Endodermal cell (in vitro differentiated cells): ENCODE measurements around the gene TTC28. TPM values are rescaled to one million over a fixed set of nuclear protein-coding genes. Genes with fewer than 3 reads are reported as not detected.

Source experiments
- DNase-seq: peaks from one replicate; pipeline ENCODE4 v3.0.0-alpha.2; 2017
- H3K27ac ChIP-seq: 2 replicates; pipeline ENCODE4 v1.5.1; 2013; ENCODE audit warnings: mild to moderate bottlenecking, low read depth, low read length, moderate library complexity
- H3K27me3 ChIP-seq: 2 replicates; pipeline ENCODE4 v1.6.1; 2013; ENCODE audit warnings: mild to moderate bottlenecking, low read length, moderate library complexity; ENCODE audit not compliant: insufficient read depth, control insufficient read depth, poor library complexity, severe bottlenecking
- H3K36me3 ChIP-seq: 2 replicates; pipeline ENCODE4 v1.7.0; 2013; ENCODE audit warnings: mild to moderate bottlenecking, low read length, moderate library complexity; ENCODE audit not compliant: control insufficient read depth, insufficient read depth
- H3K4me1 ChIP-seq: one replicate; pipeline ENCODE4 v1.7.0; 2013; ENCODE audit warnings: low read length; ENCODE audit not compliant: control insufficient read depth, insufficient read depth
- H3K4me3 ChIP-seq: 2 replicates; pipeline ENCODE4 v1.5.1; 2013; ENCODE audit warnings: mild to moderate bottlenecking, low read length, moderate library complexity
- H3K9ac ChIP-seq: 2 replicates; pipeline ENCODE4 v1.6.1; 2013; ENCODE audit warnings: mild to moderate bottlenecking, low read length, moderate library complexity; ENCODE audit not compliant: poor library complexity, severe bottlenecking; ENCODE audit errors: extremely low read depth
- H3K9me3 ChIP-seq: 2 replicates; pipeline ENCODE4 v1.6.1; 2013; ENCODE audit warnings: mild to moderate bottlenecking, low read length, moderate library complexity; ENCODE audit not compliant: control insufficient read depth
- H3K27ac Mint-ChIP-seq: 2 replicates; pipeline ENCODE4 v1.8.0; 2020; ENCODE audit warnings: mixed read lengths
- H3K27me3 Mint-ChIP-seq: 2 replicates; pipeline ENCODE4 v1.8.0; 2021; ENCODE audit warnings: mild to moderate bottlenecking, mixed read lengths; ENCODE audit not compliant: insufficient read depth
- H3K36me3 Mint-ChIP-seq: 2 replicates; pipeline ENCODE4 v1.8.0; 2020; ENCODE audit warnings: low read depth, mixed read lengths
- H3K4me1 Mint-ChIP-seq: 2 replicates; pipeline ENCODE4 v1.8.0; 2020; ENCODE audit warnings: mixed read lengths
- H3K4me3 Mint-ChIP-seq: 2 replicates; pipeline ENCODE4 v1.8.0; 2020; ENCODE audit warnings: mild to moderate bottlenecking, moderate library complexity, mixed read lengths
- H3K9me3 Mint-ChIP-seq: 2 replicates; pipeline ENCODE4 v1.8.0; 2020; ENCODE audit warnings: mild to moderate bottlenecking, mixed read lengths
- WGBS, 2 experiments: methylation state at CpG; one replicate each; pipeline versions ENCODE4 v1.1.5 to v1.1.7; 2013; ENCODE audit warnings: missing lambda C conversion rate in 2 of 2, mixed read lengths in 1 of 2; ENCODE audit not compliant: insufficient coverage in 1 of 2, insufficient read length in 1 of 2; 5-methylcytosine and 5-hydroxymethylcytosine counted together
- total RNA-seq, 2 donors: library from RNA; stranded (reverse); fragmentation: NEBNext Ultra II Directional in 1 of 2; extraction: Animal tissue kit (Norgen Biotek cat#: 25700) in 1 of 2; gene quantifications; 2 replicates in 1 of 2; 3 replicates in 1 of 2; pipeline ENCODE4 v1.2.1, GENCODE V29; 2021
- TF ChIP-seq, protein P1 (sequence below): fragments of 200-600 bp; sonication (generic); conservative IDR thresholded peaks from 2 replicates; pipeline ENCODE4 v1.5.0; 2021; ENCODE audit warnings: antibody characterized with exemption, mild to moderate bottlenecking

Gene TTC28
- total RNA-seq, 2 donors from 2014 or later = 28.6 to 34.0 TPM

DNA sequence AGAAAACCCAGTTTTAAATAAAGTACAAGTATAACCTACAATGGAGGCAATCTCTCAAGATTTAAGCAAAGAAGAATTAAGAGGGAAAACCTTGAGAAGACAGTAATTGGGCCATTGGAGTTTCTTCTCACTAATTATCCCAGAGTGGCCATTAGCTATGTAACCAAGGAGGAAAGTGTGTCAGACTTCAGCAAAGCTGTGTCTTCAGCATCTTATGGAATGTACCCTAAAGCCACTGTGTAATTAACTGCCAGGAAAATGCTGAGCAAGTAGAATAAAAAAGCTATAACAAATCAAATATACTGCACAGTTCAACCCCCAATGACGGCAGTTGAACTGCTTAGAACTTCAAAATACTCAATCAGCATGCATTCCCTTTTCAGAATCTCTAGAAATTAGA lies 261.6 kb downstream of the TTC28 start:
- Histone ChIP-seq H3K4me3 (no peak overlapping the region), H3K9ac (no peak overlapping the region), H3K36me3 (no peaks in the 10 kb centered on the region), H3K4me1 (no peaks in the 10 kb centered on the region), H3K27ac (no peak overlapping the region), H3K9me3 (no peaks in the 10 kb centered on the region), H3K27me3 (no peaks in the 10 kb centered on the region)
- no peaks in the 10 kb centered on the region for H3K9me3 Mint-ChIP-seq
- no peak overlapping the region for H3K27ac Mint-ChIP-seq
- H3K36me3 Mint-ChIP-seq = no peaks in the 10 kb centered on the region
- H3K4me3 Mint-ChIP-seq = no peak overlapping the region
- WGBS, 2 experiments = 86 to 100% methylated on average over 1 of the region's 1 CpG
- DNase-seq = no peak
- TF ChIP-seq, protein P1, sequence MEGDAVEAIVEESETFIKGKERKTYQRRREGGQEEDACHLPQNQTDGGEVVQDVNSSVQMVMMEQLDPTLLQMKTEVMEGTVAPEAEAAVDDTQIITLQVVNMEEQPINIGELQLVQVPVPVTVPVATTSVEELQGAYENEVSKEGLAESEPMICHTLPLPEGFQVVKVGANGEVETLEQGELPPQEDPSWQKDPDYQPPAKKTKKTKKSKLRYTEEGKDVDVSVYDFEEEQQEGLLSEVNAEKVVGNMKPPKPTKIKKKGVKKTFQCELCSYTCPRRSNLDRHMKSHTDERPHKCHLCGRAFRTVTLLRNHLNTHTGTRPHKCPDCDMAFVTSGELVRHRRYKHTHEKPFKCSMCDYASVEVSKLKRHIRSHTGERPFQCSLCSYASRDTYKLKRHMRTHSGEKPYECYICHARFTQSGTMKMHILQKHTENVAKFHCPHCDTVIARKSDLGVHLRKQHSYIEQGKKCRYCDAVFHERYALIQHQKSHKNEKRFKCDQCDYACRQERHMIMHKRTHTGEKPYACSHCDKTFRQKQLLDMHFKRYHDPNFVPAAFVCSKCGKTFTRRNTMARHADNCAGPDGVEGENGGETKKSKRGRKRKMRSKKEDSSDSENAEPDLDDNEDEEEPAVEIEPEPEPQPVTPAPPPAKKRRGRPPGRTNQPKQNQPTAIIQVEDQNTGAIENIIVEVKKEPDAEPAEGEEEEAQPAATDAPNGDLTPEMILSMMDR = no peak
- peaks cover 3% of the 10 kb centered on the region for H3K4me1 Mint-ChIP-seq
- no peaks in the 10 kb centered on the region for H3K27me3 Mint-ChIP-seq

DNA sequence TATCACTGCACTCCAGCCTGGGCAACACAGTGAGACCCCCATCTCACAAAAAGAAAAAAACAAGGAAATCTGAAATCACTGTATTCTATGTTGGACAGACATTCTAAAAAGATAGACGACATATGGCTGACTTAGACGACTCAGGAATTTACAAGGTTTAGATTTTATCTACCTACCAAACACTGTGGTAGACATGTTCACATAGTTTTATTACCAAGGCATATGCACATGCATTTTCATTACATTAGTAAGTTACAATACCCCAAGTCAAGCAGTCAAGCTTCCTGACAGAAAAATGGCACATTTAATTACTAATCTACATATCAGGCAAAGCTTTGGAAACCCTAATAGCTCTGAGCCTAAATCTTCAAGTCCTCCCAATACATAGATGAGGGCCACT lies 262.2 kb downstream of the TTC28 start:
- TF ChIP-seq, protein P1 = no peak
- H3K4me1 ChIP-seq = no peaks in the 10 kb centered on the region
- no peaks in the 10 kb centered on the region for H3K36me3 ChIP-seq
- Mint-ChIP-seq H3K27ac (no peak overlapping the region), H3K4me3 (no peak overlapping the region), H3K36me3 (no peaks in the 10 kb centered on the region), H3K9me3 (no peaks in the 10 kb centered on the region), H3K4me1 (peaks cover 3% of the 10 kb centered on the region), H3K27me3 (no peaks in the 10 kb centered on the region)
- no peak overlapping the region for H3K4me3 ChIP-seq
- WGBS, 2 experiments = 87 to 96% methylated on average over 2 of the region's 2 CpGs
- DNase-seq = no peak
- H3K27me3 ChIP-seq = no peaks in the 10 kb centered on the region
- no peak overlapping the region for H3K9ac ChIP-seq
- H3K27ac ChIP-seq = no peak overlapping the region
- no peaks in the 10 kb centered on the region for H3K9me3 ChIP-seq

DNA sequence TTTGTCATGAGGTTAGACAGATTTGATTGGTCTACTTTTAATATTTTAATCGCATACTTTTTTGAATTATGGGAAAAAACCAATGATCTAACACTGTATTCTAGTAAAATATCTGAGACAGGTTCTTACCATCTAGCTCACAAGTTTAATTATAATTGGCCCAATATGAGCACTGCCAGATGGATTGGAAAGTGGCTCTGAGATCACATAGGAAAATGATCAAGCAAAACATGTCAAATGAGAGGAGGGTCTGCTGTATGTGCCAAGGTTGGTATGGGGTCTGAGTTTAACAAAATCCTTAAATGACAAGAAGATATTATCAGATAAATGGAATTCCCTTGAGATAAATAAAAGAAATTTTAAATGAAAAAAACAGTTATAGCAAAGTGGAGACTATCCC lies 264.7 kb downstream of the TTC28 start:
- WGBS, 2 experiments = 89% methylated on average over 1 of the region's 1 CpG; no CpG with 5 or more reads in 1 of the 2 experiments
- Mint-ChIP-seq H3K4me1 (peaks cover 9% of the 10 kb centered on the region), H3K27me3 (no peaks in the 10 kb centered on the region), H3K36me3 (no peaks in the 10 kb centered on the region), H3K27ac (no peak overlapping the region), H3K4me3 (no peak overlapping the region), H3K9me3 (no peaks in the 10 kb centered on the region)
- H3K4me1 ChIP-seq = no peaks in the 10 kb centered on the region
- DNase-seq = no peak
- no peaks in the 10 kb centered on the region for H3K27me3 ChIP-seq
- H3K36me3 ChIP-seq = no peaks in the 10 kb centered on the region
- H3K9me3 ChIP-seq = no peaks in the 10 kb centered on the region
- no peak overlapping the region for H3K4me3 ChIP-seq
- no peak overlapping the region for H3K9ac ChIP-seq
- no peak overlapping the region for H3K27ac ChIP-seq
- TF ChIP-seq, protein P1 = no peak
